Nephron progenitor cell (in vitro differentiated cells): ENCODE measurements around the gene SFXN4.
"Not testable (repeated sequence)": the region's sequence is repeated elsewhere in the genome, so short reads cannot be mapped to it uniquely, and the experiment has no call there.

Source experiments
- DNase-seq: peaks from one replicate; pipeline ENCODE4 v3.0.0; 2021
- H3K27ac Mint-ChIP-seq: 2 replicates; pipeline ENCODE4 v1.8.0; 2021; ENCODE audit warnings: mild to moderate bottlenecking, moderate library complexity, mixed read lengths
- H3K27me3 Mint-ChIP-seq: 2 replicates; pipeline ENCODE4 v1.8.0; 2021; ENCODE audit warnings: mild to moderate bottlenecking, low read depth, mixed read lengths; ENCODE audit not compliant: poor library complexity
- H3K36me3 Mint-ChIP-seq: 2 replicates; pipeline ENCODE4 v1.8.0; 2021; ENCODE audit warnings: low read depth, mixed read lengths
- H3K4me1 Mint-ChIP-seq: 2 replicates; pipeline ENCODE4 v1.8.0; 2021; ENCODE audit warnings: mixed read lengths
- H3K4me3 Mint-ChIP-seq: 2 replicates; pipeline ENCODE4 v1.8.0; 2021; ENCODE audit warnings: mild to moderate bottlenecking, moderate library complexity, mixed read lengths
- H3K9me3 Mint-ChIP-seq: 2 replicates; pipeline ENCODE4 v1.8.0; 2021; ENCODE audit warnings: mild to moderate bottlenecking, moderate library complexity, mixed read lengths
- CTCF ChIP-seq: fragments of 200-600 bp; sonication (generic); IDR thresholded peaks from 2 replicates; pipeline ENCODE4 v1.5.0; 2021; ENCODE audit warnings: antibody characterized with exemption

Gene SFXN4

GRCh38 chr10:119183664-119184412 is 18.3 kb upstream of the SFXN4 start:
- Mint-ChIP-seq H3K27ac (no peak overlapping the region), H3K9me3 (peaks cover 32% of the 10 kb centered on the region), H3K27me3 (peaks cover 12% of the 10 kb centered on the region), H3K4me3 (no peak overlapping the region), H3K36me3 (peaks cover 4% of the 10 kb centered on the region), H3K4me1 (peaks cover 16% of the 10 kb centered on the region)
- no peak for TF ChIP-seq CTCF
- DNase-seq, result no peak

- H3K27me3 Mint-ChIP-seq, H3K4me3 Mint-ChIP-seq, H3K27ac Mint-ChIP-seq, DNase-seq: not testable (repeated sequence)
- H3K4me1 Mint-ChIP-seq, result peaks cover 31% of the 10 kb centered on the region
- H3K36me3 Mint-ChIP-seq, result peaks cover 14% of the 10 kb centered on the region
- H3K9me3 Mint-ChIP-seq, result peaks cover 32% of the 10 kb centered on the region
These were observed 15.4 kb upstream of the SFXN4 start for GRCh38 chr10:119180850-119181400.

GRCh38 chr10:119178372-119179119 is 13.0 kb upstream of the SFXN4 start, which contains the start of gene PRDX3:
TSS of gene PRDX3 (minus strand) at chr10:119178812. CDS start at chr10:119178790, 22 bp downstream.
- H3K9me3 Mint-ChIP-seq, result peaks cover 21% of the 10 kb centered on the region
- TF ChIP-seq CTCF, result no peak

GRCh38 chr10:119177708-119178371 is 12.3 kb upstream of the SFXN4 start:
- peaks cover 25% of the 10 kb centered on the region for H3K36me3 Mint-ChIP-seq
- peaks cover 35% of the 10 kb centered on the region for H3K4me1 Mint-ChIP-seq
- peak overlapping the region; percentile 99 for H3K4me3 Mint-ChIP-seq
- no peak for DNase-seq
- peaks cover 17% of the 10 kb centered on the region for H3K9me3 Mint-ChIP-seq
- TF ChIP-seq CTCF, result no peak
- H3K27me3 Mint-ChIP-seq, result peaks cover 5% of the 10 kb centered on the region
- H3K27ac Mint-ChIP-seq, result peak overlapping the region; percentile 91

More at GRCh38 chr10:119178372-119179119, 13.0 kb upstream of the SFXN4 start, which contains the start of gene PRDX3:
- peaks cover 25% of the 10 kb centered on the region for H3K36me3 Mint-ChIP-seq
- H3K4me1 Mint-ChIP-seq, result peaks cover 35% of the 10 kb centered on the region
- H3K27me3 Mint-ChIP-seq, result peaks cover 5% of the 10 kb centered on the region
- H3K27ac Mint-ChIP-seq, result peak within 1 kb of the TSS; percentile 91
- peak; percentile 98 for DNase-seq
- H3K4me3 Mint-ChIP-seq, result peak within 1 kb of the TSS; percentile 99

- H3K27ac Mint-ChIP-seq, result peak overlapping the region; percentile 78
These were observed 10.7 kb upstream of the SFXN4 start for GRCh38 chr10:119176166-119176565.

More at GRCh38 chr10:119176166-119176565, 10.7 kb upstream of the SFXN4 start:
- TF ChIP-seq CTCF, result no peak
- peaks cover 5% of the 10 kb centered on the region for H3K27me3 Mint-ChIP-seq
- peaks cover 35% of the 10 kb centered on the region for H3K4me1 Mint-ChIP-seq
- peak overlapping the region; percentile 52 for H3K4me3 Mint-ChIP-seq
- no peak for DNase-seq
- peaks cover 12% of the 10 kb centered on the region for H3K9me3 Mint-ChIP-seq
- peaks cover 41% of the 10 kb centered on the region for H3K36me3 Mint-ChIP-seq
